ENCODE data around the gene WDR82.
A peak's percentile ranks its signal among the peaks of the same experiment; 100 is the strongest.

DNA sequence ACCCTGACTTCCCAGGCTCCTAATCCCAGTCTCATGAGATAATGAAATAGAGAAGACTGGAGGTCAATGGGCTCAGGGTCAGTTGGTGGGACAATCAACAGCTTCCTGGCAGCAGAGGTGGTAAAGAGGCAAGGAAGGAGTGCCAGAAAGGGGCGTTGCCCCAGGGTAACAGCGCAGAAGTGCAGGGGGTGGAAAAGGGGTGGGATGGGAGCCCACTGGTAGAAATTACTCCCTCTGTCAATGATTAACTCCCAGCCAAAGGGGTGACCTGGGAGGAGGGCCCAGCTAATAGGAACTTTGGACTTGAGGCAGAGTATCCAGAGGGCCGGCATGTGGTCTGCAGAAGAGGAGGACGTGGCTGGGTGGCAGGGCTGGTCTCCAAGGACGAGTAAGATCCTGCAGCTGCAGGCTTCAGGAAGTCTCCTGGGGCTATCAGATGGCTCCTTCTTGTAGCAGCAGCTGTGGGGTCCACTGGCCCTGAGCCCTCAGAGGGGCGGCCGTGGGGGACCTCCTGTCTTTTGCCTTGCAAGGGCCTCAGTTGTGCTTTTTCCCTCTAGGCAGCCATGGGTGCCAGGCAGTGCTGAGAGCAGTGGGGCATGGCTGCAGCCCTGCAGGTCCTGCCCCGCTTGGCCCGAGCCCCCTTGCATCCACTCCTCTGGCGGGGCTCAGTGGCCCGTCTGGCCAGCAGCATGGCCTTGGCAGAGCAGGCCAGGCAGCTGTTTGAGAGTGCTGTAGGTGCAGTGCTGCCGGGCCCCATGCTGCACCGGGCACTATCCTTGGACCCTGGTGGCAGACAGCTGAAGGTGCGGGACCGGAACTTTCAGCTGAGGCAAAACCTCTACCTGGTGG is 11.5 kb upstream of the WDR82 start:
- TF ChIP-seq, protein P1, sequence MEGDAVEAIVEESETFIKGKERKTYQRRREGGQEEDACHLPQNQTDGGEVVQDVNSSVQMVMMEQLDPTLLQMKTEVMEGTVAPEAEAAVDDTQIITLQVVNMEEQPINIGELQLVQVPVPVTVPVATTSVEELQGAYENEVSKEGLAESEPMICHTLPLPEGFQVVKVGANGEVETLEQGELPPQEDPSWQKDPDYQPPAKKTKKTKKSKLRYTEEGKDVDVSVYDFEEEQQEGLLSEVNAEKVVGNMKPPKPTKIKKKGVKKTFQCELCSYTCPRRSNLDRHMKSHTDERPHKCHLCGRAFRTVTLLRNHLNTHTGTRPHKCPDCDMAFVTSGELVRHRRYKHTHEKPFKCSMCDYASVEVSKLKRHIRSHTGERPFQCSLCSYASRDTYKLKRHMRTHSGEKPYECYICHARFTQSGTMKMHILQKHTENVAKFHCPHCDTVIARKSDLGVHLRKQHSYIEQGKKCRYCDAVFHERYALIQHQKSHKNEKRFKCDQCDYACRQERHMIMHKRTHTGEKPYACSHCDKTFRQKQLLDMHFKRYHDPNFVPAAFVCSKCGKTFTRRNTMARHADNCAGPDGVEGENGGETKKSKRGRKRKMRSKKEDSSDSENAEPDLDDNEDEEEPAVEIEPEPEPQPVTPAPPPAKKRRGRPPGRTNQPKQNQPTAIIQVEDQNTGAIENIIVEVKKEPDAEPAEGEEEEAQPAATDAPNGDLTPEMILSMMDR (IDR thresholded peaks at IDR 0.05), result peak in 3 of 6 experiments; percentile 23 to 44 (median 27)
- peak; percentile 34 to 78 for TF ChIP-seq POLR2A (IDR thresholded peaks at IDR 0.05)

Measured in Peyer's patch (tissue), 4 donors.